Activated CD8-positive, alpha-beta memory T cell treated with anti-CD3 and anti-CD28 coated beads, Interleukin-2, amount 50 U/mL, for 1 hour (primary cell): ENCODE data around the gene BEST4.
A peak's percentile ranks its signal among the peaks of the same experiment; 100 is the strongest.
"Not testable (repeated sequence)": the region's sequence is repeated elsewhere in the genome, so short reads cannot be mapped to it uniquely, and the experiment has no call there.

Source experiments
- DNase-seq: peaks from one replicate; pipeline ENCODE4 v3.0.0-alpha.2; 2020; ENCODE audit errors: extremely low read depth

BEST4 gene

GRCh38 chr1:44777969-44778635 is 9.9 kb downstream of the BEST4 start:
- DNase-seq = no peak

GRCh38 chr1:44777547-44777946 is 10.4 kb downstream of the BEST4 start:
- DNase-seq = no peak

- no peak for DNase-seq
Observed at GRCh38 chr1:44776730-44777068, 11.3 kb downstream of the BEST4 start.

- no peak for DNase-seq
Observed at GRCh38 chr1:44775930-44776729, 11.8 kb downstream of the BEST4 start.

- peak; percentile 68 for DNase-seq
Observed at GRCh38 chr1:44775078-44775929, 12.7 kb downstream of the BEST4 start, which contains the start of gene RPS8. TSS of gene RPS8 (plus strand) at chr1:44775540. CDS start at chr1:44775597, 57 bp downstream.

- not testable (repeated sequence) for DNase-seq
Observed at GRCh38 chr1:44766421-44766820, 21.5 kb downstream of the BEST4 start.

- DNase-seq = no peak
Observed at GRCh38 chr1:44760876-44761275, 27.1 kb downstream of the BEST4 start.

- DNase-seq = no peak
Observed at GRCh38 chr1:44759077-44759476, 28.9 kb downstream of the BEST4 start.

GRCh38 chr1:44757420-44757819 is 30.6 kb downstream of the BEST4 start:
- no peak for DNase-seq

- DNase-seq = no peak
Observed at GRCh38 chr1:44747878-44748277, 40.1 kb downstream of the BEST4 start.

- no peak for DNase-seq
Observed at GRCh38 chr1:44743211-44743610, 44.8 kb downstream of the BEST4 start.

- no peak for DNase-seq
Observed at GRCh38 chr1:44740179-44740617, 47.8 kb downstream of the BEST4 start.

- peak; percentile 86 for DNase-seq
Observed at GRCh38 chr1:44739307-44740178, 48.4 kb downstream of the BEST4 start, which contains the start of gene KIF2C. TSS of gene KIF2C (plus strand) at chr1:44739837. CDS start at chr1:44739933, 96 bp downstream.

GRCh38 chr1:44738953-44739306 is 49.0 kb downstream of the BEST4 start:
- DNase-seq = not testable (repeated sequence)

- DNase-seq = no peak
Observed at GRCh38 chr1:44735992-44736391, 52.0 kb downstream of the BEST4 start.

- DNase-seq = no peak
Observed at GRCh38 chr1:44733784-44734183, 54.2 kb downstream of the BEST4 start.
